Vagina (tissue), 2 donors: ENCODE measurements around the gene SLC35A5.

Experiments
- CTCF ChIP-seq, 3 experiments: fragments of 450-650 bp in 2 of 3; fragments of 200-600 bp in 1 of 3; sonication (generic) in 1 of 3; IDR thresholded peaks; one replicate each; pipeline ENCODE4 v1.5.1; 2017 to 2019; ENCODE audit warnings: antibody characterized with exemption in 3 of 3, mild to moderate bottlenecking in 2 of 3, moderate library complexity in 2 of 3
- POLR2AphosphoS5 ChIP-seq, 2 donors: sonication (generic); formaldehyde crosslinking; IDR thresholded peaks; one replicate each; pipeline ENCODE4 v1.9.0; 2017; ENCODE audit warnings: antibody characterized with exemption in 2 of 2, mild to moderate bottlenecking in 2 of 2, low read depth in 1 of 2; ENCODE audit not compliant: insufficient read depth in 1 of 2

- no peak for TF ChIP-seq CTCF (IDR thresholded peaks at IDR 0.05)
- TF ChIP-seq POLR2AphosphoS5 (IDR thresholded peaks at IDR 0.05; ENCODE audit: insufficient read depth in 1 of 2, low read depth in 1 of 2): no peak
Measured at GRCh38 chr3:112579697-112580096, 17.9 kb downstream of the SLC35A5 start.
